Activated T-cell treated with anti-CD3 and anti-CD28 coated beads, Interleukin-2, amount 50 U/mL, for 24 hours (primary cell): Measurements from ENCODE around the gene ERMP1.
A peak's percentile ranks its signal among the peaks of the same experiment; 100 is the strongest.
"Not testable (repeated sequence)": the region's sequence is repeated elsewhere in the genome, so short reads cannot be mapped to it uniquely, and the experiment has no call there.

Experiments used
- DNase-seq: peaks from one replicate; pipeline ENCODE4 v3.0.0-alpha.2; 2020
- H3K27ac Mint-ChIP-seq: 2 replicates; pipeline ENCODE4 v1.8.0; 2020; ENCODE audit warnings: mild to moderate bottlenecking, mixed read lengths
- H3K27me3 Mint-ChIP-seq: 2 replicates; pipeline ENCODE4 v1.8.0; 2020; ENCODE audit warnings: mixed read lengths
- H3K36me3 Mint-ChIP-seq: 2 replicates; pipeline ENCODE4 v1.8.0; 2020; ENCODE audit warnings: low read depth, mixed read lengths
- H3K4me1 Mint-ChIP-seq: 2 replicates; pipeline ENCODE4 v1.8.0; 2020; ENCODE audit warnings: low read depth, mixed read lengths
- H3K4me3 Mint-ChIP-seq: 2 replicates; pipeline ENCODE4 v1.8.0; 2020; ENCODE audit warnings: mild to moderate bottlenecking, moderate library complexity, mixed read lengths
- H3K9me3 Mint-ChIP-seq: 2 replicates; pipeline ENCODE4 v1.8.0; 2020; ENCODE audit warnings: mixed read lengths

Gene ERMP1

DNA sequence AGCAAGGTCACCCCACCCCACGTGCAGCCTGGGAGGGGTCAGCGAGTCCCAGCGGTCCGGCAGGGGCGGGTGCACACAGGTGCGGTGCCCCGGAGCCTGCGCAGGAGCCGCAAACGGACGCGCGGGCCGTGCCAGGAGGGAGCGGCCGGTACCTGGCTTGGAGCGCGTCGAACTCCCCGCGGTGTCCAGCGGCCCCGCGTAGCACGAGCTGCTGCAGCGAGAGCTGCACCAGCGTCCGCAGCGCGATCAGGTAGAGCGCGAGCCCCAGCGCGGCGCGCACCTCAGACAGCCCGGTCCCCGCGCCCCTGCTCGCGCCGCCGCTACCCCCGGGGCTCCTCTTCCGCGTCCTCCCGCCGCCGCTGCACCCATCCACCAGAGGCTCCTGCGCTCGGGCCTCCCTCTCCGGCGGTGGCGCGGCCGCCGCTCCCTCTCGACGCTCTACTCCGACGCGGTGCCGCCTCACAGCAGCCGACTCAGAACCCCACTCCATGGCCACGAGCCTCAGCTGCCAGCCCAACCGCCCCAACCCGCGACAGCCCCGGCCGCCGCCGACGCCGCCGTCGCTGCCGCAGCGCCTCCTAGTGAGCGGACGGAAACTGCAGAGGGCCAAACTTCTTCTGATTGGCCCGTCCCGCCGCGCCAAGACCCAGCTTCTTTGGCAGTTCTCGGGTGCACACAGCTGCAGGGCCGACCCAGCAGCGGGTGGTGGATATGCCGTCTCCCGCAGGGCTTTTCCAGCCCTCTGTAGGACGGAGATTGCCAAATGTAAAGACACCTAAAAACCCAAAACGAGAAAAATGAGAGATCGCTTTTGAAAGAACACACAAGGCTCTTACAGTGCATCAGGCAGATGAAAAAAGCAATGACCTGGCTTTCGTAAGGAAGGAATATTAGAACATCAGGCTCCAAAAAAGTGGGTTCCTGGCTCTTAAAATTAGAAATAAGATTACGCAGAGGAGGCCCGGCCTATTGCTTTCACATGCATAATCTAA lies at the start of gene ERMP1:
TSS of gene ERMP1 (minus strand) at position 580 of the 992 bp plus-strand sequence. CDS start at position 490, 90 bp downstream.
- DNase-seq, result peak; percentile 96
- Mint-ChIP-seq H3K4me3 (peak within 1 kb of the TSS; percentile 91), H3K27me3 (no peaks in the 10 kb centered on the region), H3K36me3 (peaks cover 23% of the 10 kb centered on the region), H3K9me3 (no peaks in the 10 kb centered on the region), H3K4me1 (peaks cover 46% of the 10 kb centered on the region), H3K27ac (peak within 1 kb of the TSS; percentile 90)

- H3K4me1 Mint-ChIP-seq, H3K9me3 Mint-ChIP-seq, H3K27me3 Mint-ChIP-seq, H3K27ac Mint-ChIP-seq, DNase-seq, H3K36me3 Mint-ChIP-seq, H3K4me3 Mint-ChIP-seq: not testable (repeated sequence)
Observed at GRCh38 chr9:5882244-5883012, 49.5 kb upstream of the ERMP1 start.

DNA sequence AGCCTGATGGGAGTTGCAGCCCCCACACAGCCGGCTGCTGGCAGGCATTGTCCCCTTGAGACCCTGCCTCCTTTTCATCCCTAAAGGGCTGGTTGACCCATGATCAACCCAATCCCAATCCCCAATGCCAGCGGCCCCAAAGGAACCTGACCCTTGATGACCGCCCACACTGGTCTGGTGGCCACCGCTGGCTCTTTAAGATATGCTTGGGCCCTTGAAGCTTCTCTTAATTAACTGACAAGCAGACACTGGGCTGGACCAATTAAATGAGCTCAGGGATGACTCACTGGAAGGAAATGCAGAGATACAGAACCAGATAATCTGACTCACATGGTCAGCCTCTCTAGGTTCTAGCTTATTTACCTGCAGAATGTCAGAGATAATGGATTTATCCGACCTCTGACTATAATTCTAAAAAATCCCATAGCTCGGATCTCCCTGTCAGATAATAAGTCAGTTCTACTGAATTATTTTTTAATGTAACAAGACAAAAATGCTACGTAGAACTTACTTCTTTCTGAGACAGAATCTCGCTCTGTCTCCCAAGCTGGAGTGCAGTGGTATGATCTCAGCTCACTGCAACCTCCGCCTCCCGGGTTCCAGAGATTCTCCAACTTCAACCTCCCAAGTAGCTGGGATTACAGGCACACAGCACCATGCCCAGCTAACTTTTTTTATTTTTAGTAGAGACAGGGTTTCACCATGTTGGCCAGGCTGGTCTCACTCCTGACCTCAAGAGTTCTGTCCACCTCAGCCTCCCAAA lies 46.7 kb upstream of the ERMP1 start:
- Mint-ChIP-seq H3K4me1 (peaks cover 4% of the 10 kb centered on the region), H3K27ac (no peak overlapping the region), H3K4me3 (no peak overlapping the region), H3K9me3 (no peaks in the 10 kb centered on the region), H3K27me3 (no peaks in the 10 kb centered on the region), H3K36me3 (no peaks in the 10 kb centered on the region)
- no peak for DNase-seq

DNA sequence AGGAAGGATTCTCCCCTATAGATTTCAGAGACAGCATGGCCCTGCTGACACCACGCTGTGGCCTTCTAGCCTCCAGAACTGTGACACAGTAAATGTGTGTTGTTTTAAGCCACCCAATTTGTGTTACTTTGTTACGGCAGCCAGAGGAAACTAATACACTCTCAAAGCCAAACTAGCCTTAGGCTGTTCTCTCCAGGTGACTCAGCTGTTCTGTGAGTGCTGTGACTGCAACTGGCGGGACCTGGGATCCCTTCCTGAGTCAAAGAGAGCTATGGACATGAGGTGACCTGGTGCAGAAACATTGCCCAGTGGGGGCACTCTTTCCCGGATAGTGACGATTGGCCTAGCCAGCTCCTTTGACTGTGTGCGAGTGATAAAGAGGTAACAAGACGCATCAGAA lies 43.8 kb upstream of the ERMP1 start:
- H3K9me3 Mint-ChIP-seq, result no peaks in the 10 kb centered on the region
- no peak overlapping the region for H3K27ac Mint-ChIP-seq
- no peaks in the 10 kb centered on the region for H3K27me3 Mint-ChIP-seq
- DNase-seq, result no peak
- H3K36me3 Mint-ChIP-seq, result no peaks in the 10 kb centered on the region
- H3K4me3 Mint-ChIP-seq, result no peak overlapping the region
- H3K4me1 Mint-ChIP-seq, result peaks cover 7% of the 10 kb centered on the region

DNA sequence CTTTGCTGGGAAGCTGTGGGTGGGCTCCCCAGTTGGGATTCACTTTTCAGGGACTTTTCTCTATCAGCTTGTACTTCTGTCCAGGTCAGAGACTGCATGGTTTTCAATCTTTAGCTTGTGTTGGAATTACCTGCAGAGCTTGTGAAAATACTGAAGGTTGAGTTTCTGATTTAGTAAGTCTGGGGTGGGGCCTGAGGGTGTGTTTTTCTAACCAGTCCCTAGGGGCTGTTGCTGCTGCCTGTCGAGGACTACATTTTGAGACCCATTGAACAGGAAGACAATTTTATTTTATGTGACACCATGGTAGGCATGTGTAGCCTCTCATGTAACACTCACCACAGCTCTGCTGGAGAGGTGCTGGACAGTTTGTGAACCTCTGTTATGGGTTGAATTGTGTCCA lies 43.1 kb upstream of the ERMP1 start:
- H3K36me3 Mint-ChIP-seq, result no peaks in the 10 kb centered on the region
- H3K4me3 Mint-ChIP-seq, result no peak overlapping the region
- peaks cover 7% of the 10 kb centered on the region for H3K4me1 Mint-ChIP-seq
- DNase-seq, result no peak
- H3K9me3 Mint-ChIP-seq, result no peaks in the 10 kb centered on the region
- no peaks in the 10 kb centered on the region for H3K27me3 Mint-ChIP-seq
- H3K27ac Mint-ChIP-seq, result no peak overlapping the region

- H3K36me3 Mint-ChIP-seq, result no peaks in the 10 kb centered on the region
- no peak overlapping the region for H3K27ac Mint-ChIP-seq
- H3K27me3 Mint-ChIP-seq, result no peaks in the 10 kb centered on the region
- no peak for DNase-seq
- no peaks in the 10 kb centered on the region for H3K9me3 Mint-ChIP-seq
- H3K4me3 Mint-ChIP-seq, result no peak overlapping the region
- H3K4me1 Mint-ChIP-seq, result peaks cover 14% of the 10 kb centered on the region
Observed at GRCh38 chr9:5874048-5874447, 41.1 kb upstream of the ERMP1 start.

- Mint-ChIP-seq H3K9me3 (no peaks in the 10 kb centered on the region), H3K27ac (no peak overlapping the region)
Observed at GRCh38 chr9:5873439-5873838, 40.5 kb upstream of the ERMP1 start.

DNA sequence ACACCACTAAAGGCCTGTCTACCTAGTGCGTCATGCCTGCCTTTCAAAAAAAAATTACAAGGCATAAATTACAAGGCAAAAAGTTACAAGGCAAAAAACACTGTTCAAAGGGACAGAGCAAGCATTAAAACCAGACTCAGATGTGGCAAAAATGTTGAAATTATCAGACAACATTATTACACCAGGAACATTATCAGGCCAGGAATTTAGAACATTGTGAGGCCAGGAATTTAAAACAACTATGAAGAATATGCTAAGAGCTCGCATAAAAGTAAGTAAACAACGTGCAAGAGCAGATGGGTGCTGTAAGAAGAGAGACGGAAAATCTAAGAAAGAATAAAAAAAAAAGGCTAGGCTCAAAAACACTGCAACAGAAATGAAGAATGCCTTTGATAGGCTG lies 39.6 kb upstream of the ERMP1 start:
- no peak for DNase-seq
- Mint-ChIP-seq H3K27me3 (no peaks in the 10 kb centered on the region), H3K27ac (no peak overlapping the region), H3K4me1 (peaks cover 14% of the 10 kb centered on the region), H3K36me3 (no peaks in the 10 kb centered on the region), H3K4me3 (no peak overlapping the region), H3K9me3 (no peaks in the 10 kb centered on the region)

More at GRCh38 chr9:5873439-5873838, 40.5 kb upstream of the ERMP1 start:
- Mint-ChIP-seq H3K27me3 (no peaks in the 10 kb centered on the region), H3K4me1 (peaks cover 14% of the 10 kb centered on the region), H3K36me3 (no peaks in the 10 kb centered on the region), H3K4me3 (no peak overlapping the region)
- DNase-seq, result no peak

GRCh38 chr9:5871785-5872184 lies 38.9 kb upstream of the ERMP1 start:
- no peaks in the 10 kb centered on the region for H3K36me3 Mint-ChIP-seq
- no peak overlapping the region for H3K4me3 Mint-ChIP-seq
- no peak for DNase-seq
- no peaks in the 10 kb centered on the region for H3K27me3 Mint-ChIP-seq
- H3K9me3 Mint-ChIP-seq, result no peaks in the 10 kb centered on the region
- H3K4me1 Mint-ChIP-seq, result peaks cover 14% of the 10 kb centered on the region
- no peak overlapping the region for H3K27ac Mint-ChIP-seq

DNA sequence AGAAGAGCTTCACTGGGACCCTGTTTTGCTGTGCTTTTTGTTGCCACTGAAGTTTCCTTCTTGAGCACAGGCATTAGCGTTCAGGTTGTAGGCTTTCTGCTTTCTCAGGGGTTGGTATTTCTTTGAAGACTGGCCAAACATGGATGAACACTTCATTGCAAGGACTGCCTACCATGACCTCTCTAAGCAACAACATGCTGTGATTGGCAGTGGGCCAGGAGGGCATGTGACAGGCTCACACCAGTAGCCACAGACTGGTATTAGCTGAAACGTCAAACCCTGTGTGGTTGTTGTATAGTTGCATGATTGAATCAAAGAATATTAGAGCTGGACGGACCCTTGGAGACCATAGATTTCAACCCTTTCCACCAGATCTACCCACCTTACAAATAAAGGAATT lies 37.8 kb upstream of the ERMP1 start:
- no peaks in the 10 kb centered on the region for H3K9me3 Mint-ChIP-seq
- no peak overlapping the region for H3K4me3 Mint-ChIP-seq
- no peaks in the 10 kb centered on the region for H3K27me3 Mint-ChIP-seq
- peaks cover 14% of the 10 kb centered on the region for H3K4me1 Mint-ChIP-seq
- no peak for DNase-seq
- no peak overlapping the region for H3K27ac Mint-ChIP-seq
- H3K36me3 Mint-ChIP-seq, result no peaks in the 10 kb centered on the region

- Mint-ChIP-seq H3K9me3 (no peaks in the 10 kb centered on the region), H3K4me1 (peaks cover 14% of the 10 kb centered on the region), H3K27ac (no peak overlapping the region), H3K4me3 (no peak overlapping the region), H3K27me3 (no peaks in the 10 kb centered on the region), H3K36me3 (no peaks in the 10 kb centered on the region)
- DNase-seq, result no peak
Observed at GRCh38 chr9:5870020-5870339, 37.1 kb upstream of the ERMP1 start.

GRCh38 chr9:5869315-5870019 lies 36.5 kb upstream of the ERMP1 start:
- peak; percentile 43 for DNase-seq
- H3K9me3 Mint-ChIP-seq, result no peaks in the 10 kb centered on the region
- no peak overlapping the region for H3K4me3 Mint-ChIP-seq
- no peaks in the 10 kb centered on the region for H3K27me3 Mint-ChIP-seq
- no peaks in the 10 kb centered on the region for H3K36me3 Mint-ChIP-seq
- H3K4me1 Mint-ChIP-seq, result peaks cover 14% of the 10 kb centered on the region
- H3K27ac Mint-ChIP-seq, result no peak overlapping the region

DNA sequence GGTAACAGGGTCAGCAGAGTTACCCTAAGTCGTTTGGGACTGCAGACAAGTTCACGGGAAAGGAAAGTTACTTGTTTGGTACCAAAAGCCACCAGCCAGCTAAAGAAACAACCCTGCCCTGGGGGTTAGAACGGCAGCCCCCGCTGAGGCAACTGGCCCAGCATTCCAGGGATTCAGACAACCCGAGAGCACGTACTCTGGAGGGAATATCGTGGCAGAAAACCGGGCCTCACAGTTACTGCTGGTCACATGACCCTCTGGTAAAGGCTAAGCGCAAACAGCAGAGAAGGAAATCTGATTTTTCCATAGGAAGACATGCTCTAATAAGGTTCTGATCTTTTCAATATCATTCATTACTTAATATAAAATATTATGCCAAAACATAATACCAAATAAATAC lies 35.3 kb upstream of the ERMP1 start:
- Mint-ChIP-seq H3K36me3 (no peaks in the 10 kb centered on the region), H3K4me1 (peaks cover 10% of the 10 kb centered on the region), H3K27me3 (no peaks in the 10 kb centered on the region), H3K4me3 (no peak overlapping the region), H3K9me3 (no peaks in the 10 kb centered on the region), H3K27ac (no peak overlapping the region)
- no peak for DNase-seq

DNA sequence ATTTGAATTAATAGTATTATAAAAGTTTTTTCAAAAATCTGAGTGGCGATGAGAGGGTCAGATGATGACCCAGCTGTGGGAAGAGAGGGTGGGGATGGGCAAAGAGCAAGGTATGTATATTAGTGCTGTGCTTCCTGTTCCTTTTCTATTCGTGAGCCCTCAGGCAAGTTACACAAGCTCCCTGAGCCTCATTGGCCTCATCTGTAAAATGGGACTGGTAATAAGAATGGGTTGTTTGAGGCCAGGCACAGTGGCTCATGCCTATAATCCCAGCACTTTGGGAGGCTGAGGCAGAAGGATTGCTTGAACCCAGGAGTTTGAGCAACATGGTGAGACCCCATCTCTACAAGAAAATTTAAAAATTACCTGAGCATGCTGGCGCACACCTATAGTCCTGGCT lies 33.8 kb upstream of the ERMP1 start:
- H3K9me3 Mint-ChIP-seq, result no peaks in the 10 kb centered on the region
- H3K27me3 Mint-ChIP-seq, result no peaks in the 10 kb centered on the region
- DNase-seq, result no peak
- peaks cover 10% of the 10 kb centered on the region for H3K4me1 Mint-ChIP-seq
- no peak overlapping the region for H3K27ac Mint-ChIP-seq
- H3K4me3 Mint-ChIP-seq, result no peak overlapping the region
- H3K36me3 Mint-ChIP-seq, result no peaks in the 10 kb centered on the region
